GM19043 (cell line): ENCODE data around the gene ACTN4.

Experiments used
- ATAC-seq: cut with Tn5 transposase; IDR thresholded peaks from one replicate; pipeline ENCODE4 v1.9.1; 2021; ENCODE audit warnings: low read depth; ENCODE audit not compliant: unreplicated experiment

The ACTN4 gene

DNA sequence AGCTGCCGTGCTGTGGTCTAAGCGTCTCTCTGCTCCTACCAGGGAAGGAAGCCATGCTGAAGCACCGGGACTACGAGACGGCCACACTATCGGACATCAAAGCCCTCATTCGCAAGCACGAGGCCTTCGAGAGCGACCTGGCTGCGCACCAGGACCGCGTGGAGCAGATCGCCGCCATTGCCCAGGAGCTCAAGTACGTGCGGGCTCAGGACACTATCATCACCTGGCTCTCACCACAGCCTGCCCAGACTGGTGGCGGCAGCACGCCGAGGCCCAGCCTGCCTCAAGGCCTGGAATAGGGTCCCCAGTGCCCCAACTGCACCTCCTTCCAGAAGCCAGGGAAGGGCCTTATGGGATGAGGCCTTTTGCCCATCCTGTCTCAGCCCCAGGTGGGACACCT lies 74.0 kb downstream of the ACTN4 start:
- no peak for ATAC-seq

- ATAC-seq, result no peak
Measured at GRCh38 chr19:38721979-38722773, 74.7 kb downstream of the ACTN4 start.

DNA sequence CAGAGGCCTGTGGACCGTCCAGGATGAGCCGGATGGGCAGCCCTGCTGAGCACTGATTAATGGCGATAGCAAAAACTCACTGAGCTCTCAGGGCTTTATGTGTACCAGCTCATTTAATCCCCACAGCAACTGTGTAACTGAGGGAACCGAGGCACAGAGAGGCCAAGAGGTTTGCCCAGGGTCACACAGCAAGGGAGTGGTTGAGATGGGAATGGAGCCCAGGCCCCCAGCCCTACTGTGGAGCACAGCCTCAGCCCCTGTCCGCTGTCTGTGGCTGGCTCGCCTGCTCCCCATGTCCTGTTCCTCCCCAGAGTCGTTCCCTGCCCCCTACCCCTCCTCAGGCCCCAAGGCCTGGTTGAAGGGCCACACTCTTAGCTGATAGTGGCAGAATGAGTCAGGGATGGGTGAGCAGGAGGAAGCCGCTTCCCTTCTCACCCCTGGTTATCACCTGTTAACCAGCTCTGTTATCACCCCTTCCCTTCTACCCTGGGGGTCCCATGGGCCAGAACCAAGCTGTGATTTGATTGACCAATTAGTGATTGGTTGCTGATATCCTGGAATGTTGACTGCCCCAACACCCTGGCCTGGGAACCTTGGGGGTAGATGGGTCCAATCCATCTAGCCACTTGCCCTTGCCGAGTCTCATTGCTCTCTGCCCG lies 75.6 kb downstream of the ACTN4 start:
- ATAC-seq, result no peak

DNA sequence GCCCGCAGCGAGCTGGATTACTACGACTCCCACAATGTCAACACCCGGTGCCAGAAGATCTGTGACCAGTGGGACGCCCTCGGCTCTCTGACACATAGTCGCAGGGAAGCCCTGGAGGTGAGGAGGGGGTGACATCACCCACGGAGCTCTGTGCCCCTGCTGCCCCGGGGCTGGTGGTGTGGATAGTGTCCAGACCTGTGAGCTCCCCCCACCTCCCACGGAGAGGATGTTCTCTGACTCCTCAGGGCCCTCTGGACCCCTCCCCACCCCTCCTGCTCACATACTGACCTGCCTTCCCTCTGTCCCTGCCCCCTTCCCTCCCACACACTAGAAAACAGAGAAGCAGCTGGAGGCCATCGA lies 76.1 kb downstream of the ACTN4 start:
- no peak for ATAC-seq

DNA sequence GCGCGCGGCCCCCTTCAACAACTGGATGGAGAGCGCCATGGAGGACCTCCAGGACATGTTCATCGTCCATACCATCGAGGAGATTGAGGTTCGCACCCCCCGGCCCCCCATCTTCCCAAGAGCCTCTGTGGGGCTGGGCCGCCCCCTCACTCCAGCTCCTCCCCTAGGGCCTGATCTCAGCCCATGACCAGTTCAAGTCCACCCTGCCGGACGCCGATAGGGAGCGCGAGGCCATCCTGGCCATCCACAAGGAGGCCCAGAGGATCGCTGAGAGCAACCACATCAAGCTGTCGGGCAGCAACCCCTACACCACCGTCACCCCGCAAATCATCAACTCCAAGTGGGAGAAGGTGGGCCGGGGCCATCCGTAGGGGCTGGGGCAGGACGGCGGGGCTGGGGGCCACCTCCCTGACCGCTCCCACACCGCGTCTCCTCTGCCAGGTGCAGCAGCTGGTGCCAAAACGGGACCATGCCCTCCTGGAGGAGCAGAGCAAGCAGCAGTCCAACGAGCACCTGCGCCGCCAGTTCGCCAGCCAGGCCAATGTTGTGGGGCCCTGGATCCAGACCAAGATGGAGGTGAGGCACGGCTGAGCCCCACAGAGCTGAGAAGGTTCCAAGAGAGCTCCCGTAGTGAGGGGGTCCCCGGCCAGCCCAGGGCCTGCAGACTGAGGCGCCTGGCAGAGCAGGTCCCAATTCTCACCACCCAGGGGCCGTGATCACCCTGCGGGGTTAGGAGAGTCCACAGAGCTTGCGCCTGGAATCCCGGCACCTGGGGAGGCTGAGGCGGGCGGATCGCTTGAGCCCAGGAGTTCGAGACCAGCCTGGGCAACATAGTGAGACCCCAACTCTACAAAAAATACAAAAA lies 76.8 kb downstream of the ACTN4 start:
- ATAC-seq, result no peak

DNA sequence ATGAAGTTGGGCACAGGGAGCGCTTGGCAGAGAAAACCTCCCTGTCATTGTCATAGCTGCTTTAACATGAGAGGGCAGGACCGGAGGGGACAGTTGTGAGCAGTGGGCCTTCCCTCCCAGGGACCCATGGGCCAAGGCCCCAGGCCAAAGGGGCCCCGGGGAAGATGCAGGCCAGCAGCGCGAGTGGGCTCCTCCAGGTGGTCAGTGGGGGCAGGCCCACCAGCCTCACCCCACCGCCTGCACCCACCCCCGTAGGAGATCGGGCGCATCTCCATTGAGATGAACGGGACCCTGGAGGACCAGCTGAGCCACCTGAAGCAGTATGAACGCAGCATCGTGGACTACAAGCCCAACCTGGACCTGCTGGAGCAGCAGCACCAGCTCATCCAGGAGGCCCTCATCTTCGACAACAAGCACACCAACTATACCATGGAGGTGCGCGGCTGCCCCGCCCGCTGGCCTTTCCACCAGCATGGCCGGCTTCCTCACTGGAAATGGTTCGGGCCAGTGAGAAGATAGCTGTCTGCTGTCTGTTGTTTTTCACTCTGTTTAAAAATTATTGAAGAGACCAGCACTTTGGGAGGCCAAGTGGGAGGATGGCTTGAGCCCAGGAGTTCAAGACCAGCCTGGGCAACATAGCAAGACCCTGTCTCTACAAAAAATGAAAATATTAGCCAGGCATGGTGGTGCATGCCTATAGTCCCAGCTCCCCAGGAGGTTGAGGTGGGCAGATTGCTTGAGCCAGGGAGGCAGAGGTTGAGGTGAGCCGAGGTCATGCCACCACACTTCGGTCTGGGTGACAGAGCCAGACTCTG lies 78.2 kb downstream of the ACTN4 start:
- ATAC-seq, result no peak

- ATAC-seq, result no peak
Measured at GRCh38 chr19:38726284-38726673, 78.8 kb downstream of the ACTN4 start.

DNA sequence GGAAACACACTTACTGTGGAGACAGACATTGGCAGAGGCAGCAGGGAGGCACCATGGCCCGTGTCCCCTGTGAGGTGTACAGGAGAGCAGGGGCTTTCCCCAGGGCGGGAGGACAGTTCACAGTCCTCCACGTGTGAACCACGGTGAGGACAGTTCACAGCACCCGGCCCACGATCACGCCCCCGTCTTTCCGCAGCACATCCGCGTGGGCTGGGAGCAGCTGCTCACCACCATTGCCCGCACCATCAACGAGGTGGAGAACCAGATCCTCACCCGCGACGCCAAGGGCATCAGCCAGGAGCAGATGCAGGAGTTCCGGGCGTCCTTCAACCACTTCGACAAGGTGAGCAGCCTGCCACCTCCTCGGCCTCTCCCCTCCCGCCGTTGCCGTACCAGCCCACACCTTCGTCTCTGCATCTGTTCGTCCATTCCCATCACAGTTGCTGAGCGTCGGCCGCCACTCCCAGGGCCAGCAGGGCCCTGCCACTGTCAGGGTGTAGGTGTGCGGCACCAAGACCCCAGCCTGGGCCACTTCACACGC lies 79.4 kb downstream of the ACTN4 start:
- ATAC-seq, result no peak

DNA sequence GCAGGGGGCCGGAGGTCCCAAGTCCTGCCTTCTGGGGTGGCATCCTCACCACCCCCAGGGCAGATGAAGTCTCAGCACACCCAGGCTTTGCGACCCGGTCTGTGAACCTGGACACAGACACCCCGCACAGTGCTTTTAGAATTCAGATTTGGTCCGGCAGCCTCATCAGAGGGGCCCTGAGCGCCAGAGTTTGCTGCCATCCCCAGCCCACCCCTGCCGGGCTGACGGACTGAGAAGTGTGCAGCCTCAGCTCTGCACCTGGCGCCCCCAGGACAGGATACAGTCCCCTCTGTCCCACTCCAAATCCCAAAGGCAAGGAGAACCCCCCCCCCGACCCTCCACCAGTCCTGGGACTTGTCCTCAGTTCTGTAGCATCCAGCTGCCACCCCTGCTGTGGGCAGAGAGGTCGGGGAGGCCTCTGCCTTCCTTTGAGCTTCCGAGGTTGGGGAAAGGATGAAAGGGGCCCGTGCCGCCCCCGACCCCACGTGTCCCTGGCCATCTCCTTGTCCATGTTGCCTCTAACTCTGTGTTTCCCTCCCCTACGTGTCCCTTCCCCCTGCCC lies 79.9 kb downstream of the ACTN4 start:
- no peak for ATAC-seq

- no peak for ATAC-seq
Measured at GRCh38 chr19:38727868-38728660, 80.6 kb downstream of the ACTN4 start.

DNA sequence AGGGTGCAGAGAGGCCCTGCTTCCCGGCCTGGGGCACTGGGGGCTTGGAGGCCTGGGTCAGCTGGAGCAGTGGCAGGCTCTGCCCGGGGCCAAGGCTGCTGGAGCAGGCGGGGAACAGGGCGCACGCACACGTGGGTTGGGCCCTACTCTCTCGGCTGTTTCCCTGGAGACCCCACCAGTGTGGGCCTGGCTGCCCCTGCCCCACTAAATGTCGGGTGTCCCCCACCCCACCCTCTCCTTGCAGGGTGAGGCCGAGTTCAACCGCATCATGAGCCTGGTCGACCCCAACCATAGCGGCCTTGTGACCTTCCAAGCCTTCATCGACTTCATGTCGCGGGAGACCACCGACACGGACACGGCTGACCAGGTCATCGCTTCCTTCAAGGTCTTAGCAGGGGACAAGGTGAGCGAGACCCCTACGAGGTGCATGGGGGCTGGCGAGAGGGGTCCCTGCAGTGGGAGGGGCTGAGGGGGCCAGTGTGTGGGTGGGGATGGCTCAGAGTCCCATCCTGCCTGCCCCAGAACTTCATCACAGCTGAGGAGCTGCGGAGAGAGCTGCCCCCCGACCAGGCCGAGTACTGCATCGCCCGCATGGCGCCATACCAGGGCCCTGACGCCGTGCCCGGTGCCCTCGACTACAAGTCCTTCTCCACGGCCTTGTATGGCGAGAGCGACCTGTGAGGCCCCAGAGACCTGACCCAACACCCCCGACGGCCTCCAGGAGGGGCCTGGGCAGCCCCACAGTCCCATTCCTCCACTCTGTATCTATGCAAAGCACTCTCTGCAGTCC lies 81.5 kb downstream of the ACTN4 start:
- ATAC-seq, result no peak

GRCh38 chr19:38729653-38730469 lies 82.4 kb downstream of the ACTN4 start:
- no peak for ATAC-seq

DNA sequence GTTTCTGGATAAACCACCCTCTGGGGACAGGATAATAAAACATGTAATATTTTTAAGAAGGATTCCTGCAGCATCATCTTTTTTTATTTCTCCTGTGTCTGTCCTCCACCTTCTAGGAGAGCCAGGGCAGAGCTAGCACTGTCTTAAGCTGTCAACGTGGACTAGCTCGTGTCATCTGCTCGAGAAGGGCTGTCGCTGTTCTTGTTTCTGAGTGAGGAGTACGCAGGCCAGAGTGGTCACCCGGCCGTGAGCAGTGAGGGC lies 83.0 kb downstream of the ACTN4 start:
- no peak for ATAC-seq

GRCh38 chr19:38730731-38731589 lies 83.5 kb downstream of the ACTN4 start:
- ATAC-seq, result no peak

DNA sequence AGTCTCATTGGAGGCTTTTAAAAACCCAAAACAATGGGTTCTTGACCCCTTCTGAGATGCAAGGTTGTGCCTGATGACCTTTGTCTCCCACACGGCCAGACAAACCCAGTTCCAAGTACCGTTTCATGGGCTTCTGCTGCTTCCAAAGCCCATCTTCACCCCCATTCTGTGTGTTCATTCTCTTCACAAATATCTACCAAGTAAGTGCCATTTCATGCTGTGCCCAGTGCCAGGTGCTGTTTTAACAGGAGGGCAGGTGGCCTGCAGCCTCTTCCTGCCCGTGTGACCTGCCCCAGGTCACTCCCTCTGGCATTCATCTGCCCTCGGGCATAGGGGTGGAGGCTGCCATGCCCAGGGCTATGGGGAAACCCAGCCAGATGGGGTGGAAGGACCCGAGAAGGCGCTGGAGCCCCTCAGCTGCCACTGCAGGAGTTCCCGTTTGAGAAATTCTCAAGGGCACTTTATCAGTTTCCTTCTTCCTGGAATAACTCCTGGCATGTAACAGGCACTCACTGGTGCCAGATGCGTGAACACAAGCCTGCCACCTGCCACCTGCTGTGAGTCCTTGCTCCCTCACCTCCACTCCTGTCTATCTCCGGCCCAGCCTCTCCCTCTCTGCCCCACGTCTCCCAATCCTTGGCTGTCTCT lies 84.3 kb downstream of the ACTN4 start:
- ATAC-seq, result no peak

DNA sequence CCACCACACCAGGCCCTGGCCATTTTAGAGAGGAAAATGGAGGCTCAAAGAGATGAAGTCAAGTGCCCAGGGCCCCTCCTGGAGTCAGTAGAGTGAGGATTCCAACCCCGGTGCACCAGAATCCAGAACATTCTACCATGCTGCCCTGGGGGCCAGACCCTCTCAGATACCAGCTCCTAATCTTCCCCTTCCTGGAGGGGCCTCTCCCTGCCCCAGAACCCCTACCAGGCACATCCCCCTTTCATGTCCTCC lies 85.7 kb downstream of the ACTN4 start:
- ATAC-seq, result no peak
